ENCODE results near the gene LARGE1.

The LARGE1 gene

GRCh38 chr22:33793475-33793874, 126.8 kb downstream of the LARGE1 start:
- FAIRE-seq = no peak

GRCh38 chr22:33792832-33793231, 127.4 kb downstream of the LARGE1 start:
- TF ChIP-seq SPI1 (IDR thresholded peaks at IDR 0.05; ENCODE audit: low read depth, low read length) (peak; percentile 38; the same call in 1 of the 2 replicates), POLR2AphosphoS5 (IDR thresholded peaks at IDR 0.05; ENCODE audit: low read depth, low read length) (no peak)
- DNase-seq (ENCODE audit: insufficient read length, low spot score) (no peak), FAIRE-seq (peak; percentile 56)

More at GRCh38 chr22:33793475-33793874, 126.8 kb downstream of the LARGE1 start:
- TF ChIP-seq POLR2AphosphoS5 (IDR thresholded peaks at IDR 0.05; ENCODE audit: low read depth, low read length) (no peak), SPI1 (IDR thresholded peaks at IDR 0.05; ENCODE audit: low read depth, low read length) (no peak), PAX5 (IDR thresholded peaks at IDR 0.05; ENCODE audit: insufficient read depth, low read length, severe bottlenecking) (no peak), TAF1 (IDR thresholded peaks at IDR 0.05; ENCODE audit: low read depth, low read length) (no peak), POLR2A (IDR thresholded peaks at IDR 0.05; ENCODE audit: low read depth, low read length) (no peak), POU2F2 (IDR thresholded peaks at IDR 0.05; ENCODE audit: low read depth, low read length) (no peak)
- DNase-seq (ENCODE audit: insufficient read length, low spot score) = no peak

GRCh38 chr22:33789690-33790253, 130.5 kb downstream of the LARGE1 start:
- no peak for TF ChIP-seq SPI1 (IDR thresholded peaks at IDR 0.05; ENCODE audit: low read depth, low read length)
- no peak for TF ChIP-seq TAF1 (IDR thresholded peaks at IDR 0.05; ENCODE audit: low read depth, low read length)
- TF ChIP-seq PAX5 (IDR thresholded peaks at IDR 0.05; ENCODE audit: insufficient read depth, low read length, severe bottlenecking) = no peak
- no peak for TF ChIP-seq POLR2A (IDR thresholded peaks at IDR 0.05; ENCODE audit: low read depth, low read length)
- TF ChIP-seq POU2F2 (IDR thresholded peaks at IDR 0.05; ENCODE audit: low read depth, low read length) = no peak
- TF ChIP-seq POLR2AphosphoS5 (IDR thresholded peaks at IDR 0.05; ENCODE audit: low read depth, low read length) = no peak
- FAIRE-seq = no peak
- no peak for DNase-seq (ENCODE audit: insufficient read length, low spot score)

GRCh38 chr22:33788927-33789326, 131.3 kb downstream of the LARGE1 start:
- no peak for DNase-seq (ENCODE audit: insufficient read length, low spot score)
- FAIRE-seq = no peak
- no peak for TF ChIP-seq PAX5 (IDR thresholded peaks at IDR 0.05; ENCODE audit: insufficient read depth, low read length, severe bottlenecking)
- no peak for TF ChIP-seq TAF1 (IDR thresholded peaks at IDR 0.05; ENCODE audit: low read depth, low read length)
- TF ChIP-seq POLR2AphosphoS5 (IDR thresholded peaks at IDR 0.05; ENCODE audit: low read depth, low read length) = no peak
- no peak for TF ChIP-seq POU2F2 (IDR thresholded peaks at IDR 0.05; ENCODE audit: low read depth, low read length)
- TF ChIP-seq POLR2A (IDR thresholded peaks at IDR 0.05; ENCODE audit: low read depth, low read length) = no peak
- no peak for TF ChIP-seq SPI1 (IDR thresholded peaks at IDR 0.05; ENCODE audit: low read depth, low read length)

- TF ChIP-seq POU2F2 (IDR thresholded peaks at IDR 0.05; ENCODE audit: low read depth, low read length) (no peak), SPI1 (IDR thresholded peaks at IDR 0.05; ENCODE audit: low read depth, low read length) (peak; percentile 93)
- peak; percentile 82 for FAIRE-seq
- DNase-seq (ENCODE audit: insufficient read length, low spot score) = no peak
Observed at GRCh38 chr22:33787645-33788456, 132.4 kb downstream of the LARGE1 start.

- TF ChIP-seq POU2F2 (IDR thresholded peaks at IDR 0.05; ENCODE audit: low read depth, low read length) = no peak
- no peak for TF ChIP-seq TAF1 (IDR thresholded peaks at IDR 0.05; ENCODE audit: low read depth, low read length)
- no peak for TF ChIP-seq PAX5 (IDR thresholded peaks at IDR 0.05; ENCODE audit: insufficient read depth, low read length, severe bottlenecking)
- TF ChIP-seq SPI1 (IDR thresholded peaks at IDR 0.05; ENCODE audit: low read depth, low read length) = no peak
- TF ChIP-seq POLR2A (IDR thresholded peaks at IDR 0.05; ENCODE audit: low read depth, low read length) = no peak
- TF ChIP-seq POLR2AphosphoS5 (IDR thresholded peaks at IDR 0.05; ENCODE audit: low read depth, low read length) = no peak
- no peak for FAIRE-seq
- DNase-seq (ENCODE audit: insufficient read length, low spot score) = no peak
Observed at GRCh38 chr22:33786149-33786548, 134.1 kb downstream of the LARGE1 start.

GRCh38 chr22:33785283-33785968, 134.8 kb downstream of the LARGE1 start:
- DNase-seq (ENCODE audit: insufficient read length, low spot score) (no peak), FAIRE-seq (no peak)
- TF ChIP-seq PAX5 (IDR thresholded peaks at IDR 0.05; ENCODE audit: insufficient read depth, low read length, severe bottlenecking) = no peak

- no peak for FAIRE-seq
- TF ChIP-seq PAX5 (IDR thresholded peaks at IDR 0.05; ENCODE audit: insufficient read depth, low read length, severe bottlenecking) = no peak
- no peak for TF ChIP-seq SPI1 (IDR thresholded peaks at IDR 0.05; ENCODE audit: low read depth, low read length)
- no peak for TF ChIP-seq POLR2A (IDR thresholded peaks at IDR 0.05; ENCODE audit: low read depth, low read length)
- TF ChIP-seq POLR2AphosphoS5 (IDR thresholded peaks at IDR 0.05; ENCODE audit: low read depth, low read length) = no peak
- no peak for TF ChIP-seq POU2F2 (IDR thresholded peaks at IDR 0.05; ENCODE audit: low read depth, low read length)
- TF ChIP-seq TAF1 (IDR thresholded peaks at IDR 0.05; ENCODE audit: low read depth, low read length) = no peak
- DNase-seq (ENCODE audit: insufficient read length, low spot score) = no peak
Observed at GRCh38 chr22:33781411-33781810, 138.9 kb downstream of the LARGE1 start.

- FAIRE-seq = no peak
- no peak for DNase-seq (ENCODE audit: insufficient read length, low spot score)
- no peak for TF ChIP-seq SPI1 (IDR thresholded peaks at IDR 0.05; ENCODE audit: low read depth, low read length)
- no peak for TF ChIP-seq POU2F2 (IDR thresholded peaks at IDR 0.05; ENCODE audit: low read depth, low read length)
- no peak for TF ChIP-seq PAX5 (IDR thresholded peaks at IDR 0.05; ENCODE audit: insufficient read depth, low read length, severe bottlenecking)
- TF ChIP-seq TAF1 (IDR thresholded peaks at IDR 0.05; ENCODE audit: low read depth, low read length) = no peak
- no peak for TF ChIP-seq POLR2A (IDR thresholded peaks at IDR 0.05; ENCODE audit: low read depth, low read length)
- no peak for TF ChIP-seq POLR2AphosphoS5 (IDR thresholded peaks at IDR 0.05; ENCODE audit: low read depth, low read length)
Observed at GRCh38 chr22:33780531-33781136, 139.6 kb downstream of the LARGE1 start.
